RWPE1 (cell line): ENCODE measurements around the gene PIK3R1.

Experiments used
- CTCF ChIA-PET: fragments of 350-600 bp; sonication (Branson Sonifier 250); formaldehyde crosslinking; extraction: SDS; loops from one replicate; lab custom pipeline; 2021; lab: Yijun Ruan, JAX
- POLR2A ChIA-PET: fragments of 400-600 bp; formaldehyde crosslinking; extraction: SDS; loops from one replicate; lab custom pipeline; 2020; ENCODE audit warnings: antibody characterized with exemption; ENCODE audit not compliant: low non-redundant PET; lab: Yijun Ruan, JAX
- DNase-seq: peaks from one replicate; pipeline ENCODE4 v3.0.0; 2012; ENCODE audit warnings: low spot score
- H3K27ac ChIP-seq: fragments of 450-650 bp; 2 replicates; pipeline ENCODE4 v1.5.1; 2017
- CTCF ChIP-seq: fragments of 450-650 bp; conservative IDR thresholded peaks from 2 replicates; pipeline ENCODE4 v1.5.1; 2017; ENCODE audit warnings: low read depth, mild to moderate bottlenecking

The PIK3R1 gene

GRCh38 chr5:68320413-68320986, 104.9 kb downstream of the PIK3R1 start:
- no peak for DNase-seq
- ChIA-PET POLR2A (no interaction called here), CTCF (interaction anchor here (0.6 kb wide), 2 partner anchors 11 to 703 kb away, joined by 3 read pairs; no protein-coding TSS in a partner anchor)
- no peak overlapping the region for H3K27ac ChIP-seq
- no peak for TF ChIP-seq CTCF

- CTCF ChIA-PET, result no interaction called here
- no peak for DNase-seq
- POLR2A ChIA-PET, result no interaction called here
Observed at GRCh38 chr5:68325065-68325580, 109.6 kb downstream of the PIK3R1 start.

GRCh38 chr5:68329554-68330255, 114.1 kb downstream of the PIK3R1 start:
- ChIA-PET CTCF (interaction anchor here (0.5 kb wide), 1 partner anchor 678 kb away, joined by 3 read pairs; no protein-coding TSS in a partner anchor), POLR2A (no interaction called here)
- no peak for DNase-seq
- no peak for TF ChIP-seq CTCF
- H3K27ac ChIP-seq, result no peak overlapping the region

More at GRCh38 chr5:68325065-68325580, 109.6 kb downstream of the PIK3R1 start:
- TF ChIP-seq CTCF, result no peak
- H3K27ac ChIP-seq, result no peak overlapping the region

GRCh38 chr5:68330574-68330973, 115.0 kb downstream of the PIK3R1 start:
- DNase-seq, result no peak
- ChIA-PET POLR2A (no interaction called here), CTCF (no interaction called here)
- H3K27ac ChIP-seq, result no peak overlapping the region
- no peak for TF ChIP-seq CTCF

GRCh38 chr5:68331192-68332079, 115.9 kb downstream of the PIK3R1 start:
- no peak for TF ChIP-seq CTCF
- ChIA-PET POLR2A (no interaction called here), CTCF (interaction anchor here (0.5 kb wide), 1 partner anchor 11 kb away, joined by 3 read pairs; no protein-coding TSS in a partner anchor)
- DNase-seq, result no peak
- H3K27ac ChIP-seq, result no peak overlapping the region

- CTCF ChIA-PET, result interaction anchor here (0.5 kb wide), 1 partner anchor 11 kb away, joined by 3 read pairs; no protein-coding TSS in a partner anchor
- no peak for DNase-seq
- POLR2A ChIA-PET, result no interaction called here
- no peak for TF ChIP-seq CTCF
- H3K27ac ChIP-seq, result no peak overlapping the region
Observed at GRCh38 chr5:68332080-68332451, 116.5 kb downstream of the PIK3R1 start.
